ENCODE data around the gene SLC46A3.

Gene SLC46A3

GRCh38 chr13:28753946-28754345 is 35.2 kb upstream of the SLC46A3 start:
- no peak overlapping the region for H3K4me3 ChIP-seq (replicated peaks; ENCODE audit: insufficient read depth, low read length)
- H3K27ac ChIP-seq (replicated peaks), result no peak overlapping the region
- no peak for DNase-seq (ENCODE audit: low read depth in 1 of 2, low spot score in 1 of 2)

DNA sequence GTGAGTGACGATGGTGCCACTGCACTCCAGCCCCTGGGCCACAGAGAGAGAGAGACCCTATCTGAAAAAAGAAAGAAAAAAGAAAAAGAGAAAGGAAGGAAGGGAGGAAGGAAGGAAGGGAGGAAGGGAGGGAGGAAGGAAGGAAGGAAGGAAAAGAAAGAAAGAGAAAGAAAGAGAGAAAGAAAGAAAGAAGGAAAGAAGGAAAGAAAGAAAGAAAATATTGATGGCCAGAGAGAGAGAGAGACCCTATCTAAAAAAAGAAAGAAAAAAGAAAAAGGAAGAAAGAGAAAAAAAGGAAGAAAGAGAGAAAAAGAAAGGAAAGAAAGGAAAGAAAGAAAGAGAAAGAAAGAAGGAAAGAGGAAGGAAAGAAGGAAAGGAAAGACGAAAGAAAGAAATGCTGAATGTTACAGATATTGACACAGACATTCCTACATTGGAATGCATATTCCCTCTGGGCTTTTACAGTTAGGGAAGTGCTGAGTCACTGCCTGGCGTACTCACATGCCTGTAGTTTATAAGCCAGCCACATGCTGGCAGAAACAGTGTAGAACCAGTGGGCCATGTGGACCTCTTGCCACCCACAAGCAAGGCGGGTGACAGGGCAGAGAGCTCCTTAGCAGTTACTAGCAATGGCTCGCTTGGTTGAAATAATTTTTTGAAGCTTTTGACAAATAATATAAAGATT is 34.6 kb upstream of the SLC46A3 start:
- no peak for DNase-seq (ENCODE audit: low read depth in 1 of 2, low spot score in 1 of 2)
- H3K27me3 ChIP-seq (ENCODE audit: insufficient read depth, poor library complexity, severe bottlenecking), result no peaks in the 10 kb centered on the region
- no peak overlapping the region for H3K27ac ChIP-seq (replicated peaks)
- TF ChIP-seq, protein P1, sequence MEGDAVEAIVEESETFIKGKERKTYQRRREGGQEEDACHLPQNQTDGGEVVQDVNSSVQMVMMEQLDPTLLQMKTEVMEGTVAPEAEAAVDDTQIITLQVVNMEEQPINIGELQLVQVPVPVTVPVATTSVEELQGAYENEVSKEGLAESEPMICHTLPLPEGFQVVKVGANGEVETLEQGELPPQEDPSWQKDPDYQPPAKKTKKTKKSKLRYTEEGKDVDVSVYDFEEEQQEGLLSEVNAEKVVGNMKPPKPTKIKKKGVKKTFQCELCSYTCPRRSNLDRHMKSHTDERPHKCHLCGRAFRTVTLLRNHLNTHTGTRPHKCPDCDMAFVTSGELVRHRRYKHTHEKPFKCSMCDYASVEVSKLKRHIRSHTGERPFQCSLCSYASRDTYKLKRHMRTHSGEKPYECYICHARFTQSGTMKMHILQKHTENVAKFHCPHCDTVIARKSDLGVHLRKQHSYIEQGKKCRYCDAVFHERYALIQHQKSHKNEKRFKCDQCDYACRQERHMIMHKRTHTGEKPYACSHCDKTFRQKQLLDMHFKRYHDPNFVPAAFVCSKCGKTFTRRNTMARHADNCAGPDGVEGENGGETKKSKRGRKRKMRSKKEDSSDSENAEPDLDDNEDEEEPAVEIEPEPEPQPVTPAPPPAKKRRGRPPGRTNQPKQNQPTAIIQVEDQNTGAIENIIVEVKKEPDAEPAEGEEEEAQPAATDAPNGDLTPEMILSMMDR (IDR thresholded peaks at IDR 0.05; ENCODE audit: insufficient read depth, low read length), result no peak
- no peak for TF ChIP-seq GABPA (IDR thresholded peaks at IDR 0.05; ENCODE audit: low read depth)
- H3K4me3 ChIP-seq (replicated peaks; ENCODE audit: insufficient read depth, low read length), result no peak overlapping the region

More at GRCh38 chr13:28753946-28754345, 35.2 kb upstream of the SLC46A3 start:
- H3K27me3 ChIP-seq (ENCODE audit: insufficient read depth, poor library complexity, severe bottlenecking), result no peaks in the 10 kb centered on the region
- no peak for TF ChIP-seq POLR2AphosphoS5 (IDR thresholded peaks at IDR 0.05; ENCODE audit: low read depth)
- TF ChIP-seq, protein P1 (IDR thresholded peaks at IDR 0.05; ENCODE audit: insufficient read depth, low read length), result no peak
- TF ChIP-seq GABPA (IDR thresholded peaks at IDR 0.05; ENCODE audit: low read depth), result no peak
- TF ChIP-seq SPI1 (IDR thresholded peaks at IDR 0.05; ENCODE audit: borderline replicate concordance, low read depth), result no peak
- TF ChIP-seq REST (IDR thresholded peaks at IDR 0.05; ENCODE audit: insufficient replicate concordance, low read depth), result no peak

DNA sequence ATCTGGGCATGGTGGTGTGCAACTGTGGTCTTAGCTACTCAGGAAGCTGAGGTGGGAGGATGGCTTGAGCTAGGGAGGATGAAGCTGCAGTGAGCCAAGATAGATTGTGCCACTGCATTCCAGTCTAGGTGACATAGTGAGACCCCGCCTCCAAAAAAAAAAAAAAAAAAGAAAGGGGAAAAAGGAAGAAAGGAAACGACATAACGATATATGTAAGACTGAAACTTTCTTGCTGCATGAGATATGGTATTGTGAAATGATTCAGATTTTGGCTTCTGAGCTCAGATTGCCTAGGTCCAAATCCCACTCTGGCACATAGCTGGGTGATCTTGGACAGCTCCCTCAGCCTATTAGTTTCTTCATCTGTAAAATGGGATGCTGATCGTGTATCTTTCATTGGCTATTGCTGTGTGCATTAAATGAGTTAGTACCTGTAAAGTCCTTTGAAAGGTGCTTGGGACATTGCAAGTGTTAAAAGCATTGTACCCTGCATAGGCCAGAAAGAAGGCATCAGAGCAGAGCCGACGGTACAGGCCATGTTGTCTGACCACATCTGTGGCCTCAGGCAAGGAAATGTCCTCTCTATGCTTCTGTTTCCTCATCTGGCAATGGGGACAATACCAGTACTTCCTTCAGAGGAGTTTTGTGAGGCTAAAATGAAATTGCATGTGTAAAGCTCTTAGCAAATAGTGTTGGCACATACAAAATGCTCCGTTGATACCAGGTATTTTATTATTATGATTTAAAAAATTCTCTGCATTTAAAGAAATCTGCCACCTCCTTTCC is 32.6 kb upstream of the SLC46A3 start:
- Histone ChIP-seq H3K27me3 (ENCODE audit: insufficient read depth, poor library complexity, severe bottlenecking) (no peaks in the 10 kb centered on the region), H3K4me3 (replicated peaks; ENCODE audit: insufficient read depth, low read length) (no peak overlapping the region), H3K27ac (replicated peaks) (no peak overlapping the region)
- peak in 1 of 2 experiments; percentile 18 for DNase-seq (ENCODE audit: low read depth in 1 of 2, low spot score in 1 of 2)
- no peak for TF ChIP-seq POLR2AphosphoS5 (IDR thresholded peaks at IDR 0.05; ENCODE audit: low read depth)
- TF ChIP-seq REST (IDR thresholded peaks at IDR 0.05; ENCODE audit: insufficient replicate concordance, low read depth), result no peak
- TF ChIP-seq, protein P1 (IDR thresholded peaks at IDR 0.05; ENCODE audit: insufficient read depth, low read length), result no peak
- no peak for TF ChIP-seq GABPA (IDR thresholded peaks at IDR 0.05; ENCODE audit: low read depth)
- TF ChIP-seq SPI1 (IDR thresholded peaks at IDR 0.05; ENCODE audit: borderline replicate concordance, low read depth), result no peak

All from HL-60 (cell line).